ENCODE results near the gene RNF130.

RNF130 gene

GRCh38 chr5:180088561-180088960 is 17.0 kb upstream of the RNF130 start:
- Histone ChIP-seq H3K9ac (ENCODE audit: low read length) (no peak overlapping the region), H3K4me2 (ENCODE audit: low read length) (no peak overlapping the region), H4K20me1 (ENCODE audit: insufficient read depth, low read length) (no peaks in the 10 kb centered on the region), H3K9me3 (ENCODE audit: insufficient read depth, low read length) (no peaks in the 10 kb centered on the region), H3K27ac (ENCODE audit: low read length) (no peak overlapping the region), H2AFZ (ENCODE audit: low read depth, low read length) (no peak overlapping the region), H3K27me3 (ENCODE audit: low read depth, low read length) (no peaks in the 10 kb centered on the region), H3K4me1 (ENCODE audit: low read length) (no peaks in the 10 kb centered on the region), H3K36me3 (replicated peaks; ENCODE audit: low read depth, low read length) (no peaks in the 10 kb centered on the region), H3K79me2 (ENCODE audit: low read length) (no peaks in the 10 kb centered on the region), H3K4me3 (ENCODE audit: low read length) (no peak overlapping the region)
- TF ChIP-seq CTCF (IDR thresholded peaks at IDR 0.05; ENCODE audit: low read depth, low read length) (no peak), EZH2phosphoT487 (IDR thresholded peaks at IDR 0.05; ENCODE audit: low read depth) (no peak)

- Histone ChIP-seq H3K9ac (ENCODE audit: low read length) (no peak overlapping the region), H3K4me2 (ENCODE audit: low read length) (no peak overlapping the region), H3K4me1 (ENCODE audit: low read length) (no peaks in the 10 kb centered on the region), H3K79me2 (ENCODE audit: low read length) (no peaks in the 10 kb centered on the region), H3K36me3 (replicated peaks; ENCODE audit: low read depth, low read length) (no peaks in the 10 kb centered on the region), H3K4me3 (ENCODE audit: low read length) (no peak overlapping the region), H3K27ac (ENCODE audit: low read length) (no peak overlapping the region), H4K20me1 (ENCODE audit: insufficient read depth, low read length) (no peaks in the 10 kb centered on the region), H3K27me3 (ENCODE audit: low read depth, low read length) (no peaks in the 10 kb centered on the region), H3K9me3 (ENCODE audit: insufficient read depth, low read length) (no peaks in the 10 kb centered on the region), H2AFZ (ENCODE audit: low read depth, low read length) (no peak overlapping the region)
- TF ChIP-seq CTCF (IDR thresholded peaks at IDR 0.05; ENCODE audit: low read depth, low read length) (no peak), EZH2phosphoT487 (IDR thresholded peaks at IDR 0.05; ENCODE audit: low read depth) (no peak)
These were observed 15.3 kb upstream of the RNF130 start for GRCh38 chr5:180086816-180087399.

- H3K27me3 ChIP-seq (ENCODE audit: low read depth, low read length): no peaks in the 10 kb centered on the region
- no peak overlapping the region for H3K4me3 ChIP-seq (ENCODE audit: low read length)
- H4K20me1 ChIP-seq (ENCODE audit: insufficient read depth, low read length): no peaks in the 10 kb centered on the region
- H3K36me3 ChIP-seq (replicated peaks; ENCODE audit: low read depth, low read length): no peaks in the 10 kb centered on the region
- no peak overlapping the region for H3K4me2 ChIP-seq (ENCODE audit: low read length)
- no peaks in the 10 kb centered on the region for H3K9me3 ChIP-seq (ENCODE audit: insufficient read depth, low read length)
- H2AFZ ChIP-seq (ENCODE audit: low read depth, low read length): no peak overlapping the region
- no peaks in the 10 kb centered on the region for H3K79me2 ChIP-seq (ENCODE audit: low read length)
- H3K9ac ChIP-seq (ENCODE audit: low read length): no peak overlapping the region
- no peaks in the 10 kb centered on the region for H3K4me1 ChIP-seq (ENCODE audit: low read length)
- TF ChIP-seq CTCF (IDR thresholded peaks at IDR 0.05; ENCODE audit: low read depth, low read length) (no peak), EZH2phosphoT487 (IDR thresholded peaks at IDR 0.05; ENCODE audit: low read depth) (no peak)
- no peak overlapping the region for H3K27ac ChIP-seq (ENCODE audit: low read length)
These were observed 14.3 kb upstream of the RNF130 start for GRCh38 chr5:180085837-180086236.

DNA sequence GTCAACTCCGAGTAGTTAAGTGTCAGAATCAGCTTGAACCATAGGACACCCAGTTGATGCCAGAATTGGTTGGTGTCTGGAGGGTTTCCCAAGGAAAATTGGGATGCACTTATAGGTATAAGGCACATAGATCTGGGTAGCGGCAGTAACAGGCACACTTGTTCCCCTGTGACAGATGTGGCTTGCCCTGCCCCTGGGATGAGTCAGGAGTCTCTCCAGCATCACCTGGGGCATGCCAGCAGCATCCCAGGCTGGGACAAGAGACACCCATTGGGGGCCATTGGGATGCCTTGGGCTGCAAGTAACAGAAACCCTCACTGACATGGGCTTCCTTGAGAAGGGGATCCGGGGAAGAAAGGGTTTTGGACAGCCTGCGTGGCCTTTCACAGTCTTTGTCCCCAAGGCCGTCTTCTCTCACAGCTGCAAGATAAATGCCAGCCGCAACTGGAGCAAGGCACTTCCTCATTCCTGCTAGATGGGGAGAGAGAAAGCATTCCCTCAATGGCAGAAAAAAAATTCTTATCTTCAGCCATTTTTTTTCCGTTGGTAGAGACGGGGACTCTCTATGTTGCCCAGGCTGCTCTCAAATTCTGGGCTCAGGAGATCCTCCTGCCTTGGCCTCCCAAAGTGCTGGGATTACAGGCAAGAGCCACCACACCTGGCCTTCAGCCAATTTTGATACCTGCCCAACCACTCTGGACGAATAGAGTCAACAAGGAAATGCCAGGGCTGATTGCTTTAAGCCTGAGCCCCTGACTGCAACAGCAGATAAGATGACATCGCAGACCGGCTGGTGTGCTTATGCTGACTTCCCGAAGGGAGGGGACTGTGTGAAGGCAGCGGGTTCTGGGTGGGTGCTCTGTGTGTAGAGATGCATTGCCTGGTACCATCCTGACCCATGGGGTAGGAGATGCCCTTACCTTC is 13.3 kb upstream of the RNF130 start:
- Histone ChIP-seq H3K79me2 (ENCODE audit: low read length) (no peaks in the 10 kb centered on the region), H3K4me1 (ENCODE audit: low read length) (no peaks in the 10 kb centered on the region), H3K9ac (ENCODE audit: low read length) (no peak overlapping the region), H3K27ac (ENCODE audit: low read length) (no peak overlapping the region), H3K9me3 (ENCODE audit: insufficient read depth, low read length) (no peaks in the 10 kb centered on the region), H4K20me1 (ENCODE audit: insufficient read depth, low read length) (no peaks in the 10 kb centered on the region), H3K36me3 (replicated peaks; ENCODE audit: low read depth, low read length) (no peaks in the 10 kb centered on the region), H3K27me3 (ENCODE audit: low read depth, low read length) (no peaks in the 10 kb centered on the region), H3K4me3 (ENCODE audit: low read length) (no peak overlapping the region), H3K4me2 (ENCODE audit: low read length) (no peak overlapping the region), H2AFZ (ENCODE audit: low read depth, low read length) (no peak overlapping the region)
- TF ChIP-seq CTCF (IDR thresholded peaks at IDR 0.05; ENCODE audit: low read depth, low read length): no peak
- no peak for TF ChIP-seq EZH2phosphoT487 (IDR thresholded peaks at IDR 0.05; ENCODE audit: low read depth)
